Endothelial cell of hepatic sinusoid (primary cell): Measurements from ENCODE around the gene SLC41A3.
"Not testable (repeated sequence)": the region's sequence is repeated elsewhere in the genome, so short reads cannot be mapped to it uniquely, and the experiment has no call there.

ENCODE experiments used
- in situ Hi-C: cut with HindIII; loops from 2 replicates; pipeline ENCODE4 v1.10.0; 2017; ENCODE audit warnings: low sequenced_read_pairs

SLC41A3 gene

GRCh38 chr3:126083511-126083912 is 412 bp downstream of the SLC41A3 start:
- in situ Hi-C loops = no loop called here

GRCh38 chr3:126083138-126083445 is 832 bp downstream of the SLC41A3 start:
- in situ Hi-C loops = no loop called here

- in situ Hi-C loops = no loop called here
Measured at GRCh38 chr3:126082362-126083137, 1.4 kb downstream of the SLC41A3 start.

- in situ Hi-C loops = no loop called here
Measured at GRCh38 chr3:126081618-126082361, 2.1 kb downstream of the SLC41A3 start.

GRCh38 chr3:126080970-126081369 is 3.0 kb downstream of the SLC41A3 start:
- in situ Hi-C loops = no loop called here

- in situ Hi-C loops = loop anchor here (5.0 kb wide), 1 partner anchor 92 kb away; no protein-coding TSS in a partner anchor
Measured at GRCh38 chr3:126078866-126079265, 5.1 kb downstream of the SLC41A3 start.

GRCh38 chr3:126077754-126078153 is 6.2 kb downstream of the SLC41A3 start:
- in situ Hi-C loops = loop anchor here (5.0 kb wide), 1 partner anchor 90 kb away; no protein-coding TSS in a partner anchor

GRCh38 chr3:126076140-126076539 is 7.8 kb downstream of the SLC41A3 start:
- in situ Hi-C loops = loop anchor here (5.0 kb wide), 1 partner anchor 89 kb away; no protein-coding TSS in a partner anchor

GRCh38 chr3:126070146-126070545 is 13.8 kb downstream of the SLC41A3 start:
- in situ Hi-C loops = no loop called here

GRCh38 chr3:126067959-126068358 is 16.0 kb downstream of the SLC41A3 start:
- in situ Hi-C loops = no loop called here

- in situ Hi-C loops = not testable (repeated sequence)
Measured at GRCh38 chr3:126066676-126067075, 17.2 kb downstream of the SLC41A3 start.

GRCh38 chr3:126065876-126066275 is 18.0 kb downstream of the SLC41A3 start:
- in situ Hi-C loops = no loop called here

- in situ Hi-C loops = no loop called here
Measured at GRCh38 chr3:126064627-126065258, 19.2 kb downstream of the SLC41A3 start.

GRCh38 chr3:126063358-126063965 is 20.5 kb downstream of the SLC41A3 start:
- in situ Hi-C loops = no loop called here

- in situ Hi-C loops = no loop called here
Measured at GRCh38 chr3:126061301-126062032, 22.5 kb downstream of the SLC41A3 start.

- in situ Hi-C loops = no loop called here
Measured at GRCh38 chr3:126060613-126061145, 23.2 kb downstream of the SLC41A3 start.

- in situ Hi-C loops = no loop called here
Measured at GRCh38 chr3:126058666-126059065, 25.3 kb downstream of the SLC41A3 start.

- in situ Hi-C loops = no loop called here
Measured at GRCh38 chr3:126057936-126058335, 26.0 kb downstream of the SLC41A3 start.

- in situ Hi-C loops = no loop called here
Measured at GRCh38 chr3:126057501-126057819, 26.5 kb downstream of the SLC41A3 start.

GRCh38 chr3:126056681-126057500 is 27.0 kb downstream of the SLC41A3 start:
- in situ Hi-C loops = no loop called here
